ENCODE results near the gene TBC1D1.

DNA sequence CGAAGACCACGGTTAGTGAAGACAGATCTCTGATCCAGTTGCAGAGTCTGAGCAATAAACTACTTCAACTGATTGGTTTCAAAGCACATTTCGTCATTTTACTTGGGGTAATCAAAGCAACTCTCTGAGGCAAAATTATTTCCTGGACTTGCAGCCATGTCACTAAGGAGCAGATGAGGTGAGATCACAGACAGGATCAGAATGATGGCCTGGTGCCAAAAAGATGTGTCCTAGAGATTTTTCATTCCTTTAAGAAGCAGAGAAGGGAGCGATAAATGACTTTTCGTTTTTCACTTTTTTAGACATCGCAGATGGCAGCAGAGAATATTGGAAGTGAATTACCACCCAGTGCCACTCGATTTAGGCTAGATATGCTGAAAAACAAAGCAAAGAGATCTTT is 153.2 kb downstream of the TBC1D1 start:
- no peak for TF ChIP-seq EZH2phosphoT487 (IDR thresholded peaks at IDR 0.05; ENCODE audit: low read length)
- TF ChIP-seq EZH2 (optimal IDR thresholded peaks at IDR 0.05; ENCODE audit: low read depth, low read length): no peak

All from MM.1S (cell line).